Measurements from ENCODE around the gene LCN15. TPM values are rescaled to one million over a fixed set of nuclear protein-coding genes. Genes with fewer than 3 reads are reported as not detected.

LCN15 gene
- polyA plus RNA-seq, 3 donors: not detected

DNA sequence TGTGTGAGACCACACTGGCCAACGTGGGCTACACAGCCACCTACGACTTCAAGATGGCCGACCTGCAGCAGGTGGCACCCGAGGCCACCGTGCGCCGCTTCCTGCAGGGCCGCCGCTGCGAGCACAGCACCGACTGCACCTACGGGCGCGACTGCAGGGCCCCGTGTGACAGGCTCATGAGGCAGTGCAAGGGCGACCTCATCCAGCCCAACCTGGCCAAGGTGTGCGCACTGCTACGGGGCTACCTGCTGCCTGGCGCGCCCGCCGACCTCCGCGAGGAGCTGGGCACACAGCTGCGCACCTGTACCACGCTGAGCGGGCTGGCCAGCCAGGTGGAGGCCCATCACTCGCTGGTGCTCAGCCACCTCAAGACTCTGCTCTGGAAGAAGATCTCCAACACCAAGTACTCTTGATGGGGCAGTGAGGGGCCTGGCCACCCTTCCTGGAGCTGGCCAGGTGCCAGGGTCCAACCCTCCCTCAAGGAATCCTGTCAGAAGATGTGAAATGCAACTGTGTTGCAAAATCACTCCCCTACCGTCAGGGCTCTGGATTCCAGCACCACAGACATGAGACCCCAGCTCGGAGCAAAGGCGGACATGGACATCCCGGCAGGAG is 40.8 kb downstream of the LCN15 start:
- H4K20me1 ChIP-seq (ENCODE audit: insufficient read depth, low read length): peaks cover 83% of the 10 kb centered on the region

DNA sequence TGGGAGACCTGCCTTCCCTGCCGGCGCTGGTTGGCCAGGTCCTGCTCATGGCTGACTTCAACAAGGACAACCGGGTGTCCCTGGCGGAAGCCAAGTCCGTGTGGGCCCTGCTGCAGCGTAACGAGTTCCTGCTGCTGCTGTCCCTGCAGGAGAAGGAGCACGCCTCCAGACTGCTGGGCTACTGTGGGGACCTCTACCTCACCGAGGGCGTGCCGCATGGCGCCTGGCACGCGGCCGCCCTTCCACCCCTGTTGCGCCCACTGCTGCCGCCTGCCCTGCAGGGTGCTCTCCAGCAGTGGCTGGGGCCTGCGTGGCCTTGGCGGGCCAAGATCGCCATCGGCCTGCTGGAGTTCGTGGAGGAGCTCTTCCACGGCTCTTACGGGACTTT is 41.4 kb downstream of the LCN15 start:
- H3K9me3 Mint-ChIP-seq: no peaks in the 10 kb centered on the region
- H2AFZ ChIP-seq (ENCODE audit: insufficient read depth, low read depth, low read length, poor library complexity, severe bottlenecking): no peak overlapping the region
- no peak overlapping the region for H3K4me3 ChIP-seq (replicated peaks in 1 of 3; ENCODE audit: low read depth in 2 of 3, low read length in 3 of 3)
- WGBS (ENCODE audit: insufficient coverage): 86% methylated on average over 21 of the region's 24 CpGs
- H4K20me1 ChIP-seq (ENCODE audit: insufficient read depth, low read length): peaks cover 83% of the 10 kb centered on the region
- H3K4me1 Mint-ChIP-seq: peaks cover 38% of the 10 kb centered on the region
- intact Hi-C loops (cut with micrococcal nuclease): loop anchor here in 1 of 2 donors (10.0 kb wide), 1 partner anchor 238 kb away; the partner anchor contains the start of gene SEC16A
- peaks cover 31 to 46% of the 10 kb centered on the region in 2 donors for H3K36me3 Mint-ChIP-seq
- no peak overlapping the region for H3K4me3 Mint-ChIP-seq
- no peak overlapping the region for H3K9ac ChIP-seq (ENCODE audit: insufficient read depth, low read length, poor library complexity, severe bottlenecking)
- H3K27ac Mint-ChIP-seq: peak overlapping the region in 1 of 7 donors; percentile 68
- no peak overlapping the region for H3K4me2 ChIP-seq (replicated peaks; ENCODE audit: extremely low read depth, low read length, poor library complexity, severe bottlenecking)
- H3K27me3 Mint-ChIP-seq (ENCODE audit: low read depth in 3 of 3): peaks cover 0 to 12% (median 3%) of the 10 kb centered on the region in 3 donors
- H3K27ac ChIP-seq (ENCODE audit: low read depth in 1 of 2, low read length in 2 of 2): no peak overlapping the region
- H3K79me2 ChIP-seq (ENCODE audit: insufficient read depth, low read length): peaks cover 41% of the 10 kb centered on the region
- H3K27me3 ChIP-seq (ENCODE audit: control insufficient read depth in 2 of 2, insufficient read depth in 2 of 2, low read length in 2 of 2): peaks cover 0 to 4% of the 10 kb centered on the region in 2 donors
- peaks cover 27 to 36% of the 10 kb centered on the region in 2 donors for H3K4me1 ChIP-seq (ENCODE audit: control insufficient read depth in 1 of 2, insufficient read depth in 2 of 2, low read length in 2 of 2)
- no peak for DNase-seq
- no peaks in the 10 kb centered on the region for H3K9me3 ChIP-seq (replicated peaks in 1 of 2; ENCODE audit: control insufficient read depth in 1 of 2, insufficient read depth in 1 of 2, low read length in 2 of 2)
- H3K36me3 ChIP-seq (replicated peaks in 1 of 2; ENCODE audit: control insufficient read depth in 1 of 2, insufficient read depth in 2 of 2, low read length in 2 of 2): peaks cover 45 to 48% of the 10 kb centered on the region in 2 donors
- TF ChIP-seq, protein P1, sequence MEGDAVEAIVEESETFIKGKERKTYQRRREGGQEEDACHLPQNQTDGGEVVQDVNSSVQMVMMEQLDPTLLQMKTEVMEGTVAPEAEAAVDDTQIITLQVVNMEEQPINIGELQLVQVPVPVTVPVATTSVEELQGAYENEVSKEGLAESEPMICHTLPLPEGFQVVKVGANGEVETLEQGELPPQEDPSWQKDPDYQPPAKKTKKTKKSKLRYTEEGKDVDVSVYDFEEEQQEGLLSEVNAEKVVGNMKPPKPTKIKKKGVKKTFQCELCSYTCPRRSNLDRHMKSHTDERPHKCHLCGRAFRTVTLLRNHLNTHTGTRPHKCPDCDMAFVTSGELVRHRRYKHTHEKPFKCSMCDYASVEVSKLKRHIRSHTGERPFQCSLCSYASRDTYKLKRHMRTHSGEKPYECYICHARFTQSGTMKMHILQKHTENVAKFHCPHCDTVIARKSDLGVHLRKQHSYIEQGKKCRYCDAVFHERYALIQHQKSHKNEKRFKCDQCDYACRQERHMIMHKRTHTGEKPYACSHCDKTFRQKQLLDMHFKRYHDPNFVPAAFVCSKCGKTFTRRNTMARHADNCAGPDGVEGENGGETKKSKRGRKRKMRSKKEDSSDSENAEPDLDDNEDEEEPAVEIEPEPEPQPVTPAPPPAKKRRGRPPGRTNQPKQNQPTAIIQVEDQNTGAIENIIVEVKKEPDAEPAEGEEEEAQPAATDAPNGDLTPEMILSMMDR (IDR thresholded peaks at IDR 0.05): no peak

More for the DNA sequence above, 40.8 kb downstream of the LCN15 start:
- Histone ChIP-seq H3K9me3 (replicated peaks in 1 of 2; ENCODE audit: control insufficient read depth in 1 of 2, insufficient read depth in 1 of 2, low read length in 2 of 2) (no peaks in the 10 kb centered on the region), H3K27ac (ENCODE audit: low read depth in 1 of 2, low read length in 2 of 2) (no peak overlapping the region), H3K4me3 (replicated peaks in 1 of 3; ENCODE audit: low read depth in 2 of 3, low read length in 3 of 3) (no peak overlapping the region), H2AFZ (ENCODE audit: insufficient read depth, low read depth, low read length, poor library complexity, severe bottlenecking) (no peak overlapping the region), H3K27me3 (ENCODE audit: control insufficient read depth in 2 of 2, insufficient read depth in 2 of 2, low read length in 2 of 2) (peaks cover 0 to 1% of the 10 kb centered on the region in 2 donors), H3K4me2 (replicated peaks; ENCODE audit: extremely low read depth, low read length, poor library complexity, severe bottlenecking) (no peak overlapping the region), H3K9ac (ENCODE audit: insufficient read depth, low read length, poor library complexity, severe bottlenecking) (no peak overlapping the region), H3K36me3 (replicated peaks in 1 of 2; ENCODE audit: control insufficient read depth in 1 of 2, insufficient read depth in 2 of 2, low read length in 2 of 2) (peaks cover 45 to 48% of the 10 kb centered on the region in 2 donors), H3K4me1 (ENCODE audit: control insufficient read depth in 1 of 2, insufficient read depth in 2 of 2, low read length in 2 of 2) (peaks cover 28 to 41% of the 10 kb centered on the region in 2 donors), H3K79me2 (ENCODE audit: insufficient read depth, low read length) (peaks cover 44% of the 10 kb centered on the region)
- TF ChIP-seq, protein P1 (IDR thresholded peaks at IDR 0.05): no peak
- Mint-ChIP-seq H3K27ac (peak overlapping the region in 1 of 7 donors; percentile 4), H3K4me1 (peaks cover 37% of the 10 kb centered on the region), H3K27me3 (ENCODE audit: low read depth in 3 of 3) (peaks cover 0 to 9% (median 3%) of the 10 kb centered on the region in 3 donors), H3K4me3 (no peak overlapping the region), H3K36me3 (peaks cover 31 to 46% of the 10 kb centered on the region in 2 donors), H3K9me3 (no peaks in the 10 kb centered on the region)
- intact Hi-C loops (cut with micrococcal nuclease): loop anchor here in 1 of 2 donors (10.0 kb wide), 1 partner anchor 239 kb away; the partner anchor contains the start of gene SEC16A
- DNase-seq: no peak
- WGBS (ENCODE audit: insufficient coverage): 91% methylated on average over 31 of the region's 32 CpGs
